T-helper 1 cell (primary cell): ENCODE data around the gene TNNI2.

Source experiments
- DNase-seq, 5 donors: peaks; one replicate each; pipeline ENCODE4 v3.0.0-alpha.2; 2012 to 2020

The TNNI2 gene

GRCh38 chr11:1821562-1821961, 17.2 kb upstream of the TNNI2 start:
- no peak for DNase-seq

DNA sequence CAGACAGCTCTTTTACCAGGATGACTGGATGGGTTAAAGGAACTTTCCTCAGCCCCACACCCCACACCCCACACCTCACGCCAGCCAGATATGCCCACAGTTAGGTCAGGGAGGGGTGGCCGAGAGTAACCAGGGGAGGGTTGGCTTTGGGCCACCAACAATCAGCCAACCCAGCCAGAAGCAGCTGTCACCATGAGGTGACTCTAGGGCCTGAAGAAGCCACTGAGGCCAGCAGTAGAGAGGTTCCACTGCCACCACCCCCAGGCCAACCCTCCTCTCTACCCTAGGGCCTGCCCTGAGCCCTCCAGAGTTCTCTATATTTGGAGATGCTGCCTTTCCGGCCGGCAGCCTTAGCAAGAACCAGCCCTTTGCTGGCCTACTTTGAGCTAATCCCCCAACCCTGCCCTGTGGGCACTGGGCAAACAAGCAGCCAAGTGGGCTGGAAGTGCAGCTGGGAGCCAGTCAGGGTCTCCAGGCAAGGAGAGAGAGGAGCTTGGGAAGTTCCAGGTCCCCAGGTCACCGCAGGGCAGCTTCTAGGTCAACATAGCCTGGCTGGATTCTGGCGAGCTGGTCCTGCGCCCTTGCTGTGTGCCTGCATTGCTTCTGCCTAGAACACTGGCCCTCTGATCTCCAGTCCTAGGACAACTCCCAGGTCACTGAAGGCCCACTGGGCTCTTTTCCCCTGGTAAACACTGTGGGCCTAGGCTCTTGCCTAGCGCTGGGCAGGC, 16.0 kb upstream of the TNNI2 start:
- no peak for DNase-seq

DNA sequence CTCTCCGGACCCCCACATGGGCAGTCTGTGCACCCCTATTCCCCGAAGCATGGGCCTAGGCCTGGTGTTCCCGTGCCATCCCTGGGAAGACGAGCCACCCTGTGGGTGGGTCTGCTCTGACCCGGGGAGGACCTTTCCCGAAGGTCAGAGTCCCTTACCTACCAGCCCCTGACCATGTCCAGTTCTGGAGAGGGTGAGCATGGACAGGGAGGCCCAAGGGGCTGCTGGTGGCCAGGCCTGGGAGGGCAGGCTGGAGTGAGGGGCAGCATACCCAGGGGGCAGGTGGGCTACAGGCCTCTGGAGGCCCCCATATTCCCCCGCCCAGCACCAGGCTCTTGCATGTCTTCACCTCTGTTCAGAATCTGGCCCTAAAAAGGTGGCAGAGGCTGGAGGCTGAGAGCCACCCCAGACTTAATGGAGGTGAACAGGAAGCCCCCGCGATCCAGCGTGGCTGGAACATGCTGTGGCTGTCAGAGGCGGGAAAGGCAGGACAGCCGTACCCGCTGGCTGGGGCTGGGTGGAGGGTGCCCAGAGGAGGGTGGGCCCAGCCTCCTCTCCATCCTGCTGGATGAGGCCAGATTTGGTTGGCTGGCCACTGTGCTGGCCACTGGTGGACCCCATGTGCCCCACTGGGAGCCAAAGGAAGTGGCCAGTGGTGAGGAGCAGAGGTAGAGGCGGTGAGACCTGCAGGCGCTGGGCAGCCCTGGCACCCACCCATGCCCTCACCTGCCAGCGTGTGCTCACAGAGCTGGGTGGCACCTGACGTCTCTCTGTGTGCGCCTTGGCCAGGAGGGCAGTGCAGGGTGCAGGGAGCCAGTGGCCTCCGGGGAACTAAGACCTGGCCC, 15.2 kb upstream of the TNNI2 start:
- DNase-seq, result no peak

GRCh38 chr11:1824221-1825038, 14.4 kb upstream of the TNNI2 start:
- DNase-seq, result no peak

DNA sequence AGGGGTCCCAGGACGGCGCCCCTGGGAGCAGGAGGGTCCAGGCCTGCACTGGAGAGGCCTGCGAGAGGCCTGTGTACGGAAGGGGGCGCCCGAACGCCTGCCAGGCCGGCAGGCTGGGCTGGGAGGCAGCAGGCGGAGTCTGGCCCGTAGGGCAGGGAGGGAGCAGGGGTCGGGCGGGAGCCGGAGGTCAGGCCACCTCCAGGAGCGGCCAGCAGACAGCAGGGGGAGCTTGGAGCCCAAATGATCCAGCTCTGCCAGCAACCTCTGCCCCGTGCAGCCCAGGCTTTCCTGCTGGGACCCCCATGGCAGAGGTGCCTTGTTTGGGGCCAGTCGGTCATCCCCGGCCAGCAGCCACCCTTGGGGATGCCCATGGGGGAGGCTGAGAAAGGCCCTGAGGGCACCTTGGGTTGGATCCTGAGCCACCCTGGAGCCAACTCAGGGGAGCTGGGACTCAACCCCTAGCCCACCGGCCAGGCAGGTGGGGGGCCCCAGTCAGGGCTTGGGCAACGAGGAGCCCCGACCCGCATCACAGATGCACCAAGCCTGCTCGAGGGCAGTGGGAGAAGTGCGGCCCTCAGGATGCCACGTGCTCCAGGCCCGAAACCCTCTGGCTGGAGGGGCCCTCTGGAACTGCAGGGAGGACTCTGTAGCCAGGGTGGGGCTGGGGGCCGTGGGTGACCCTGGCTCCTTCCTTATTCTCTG, 13.6 kb upstream of the TNNI2 start:
- DNase-seq, result no peak

GRCh38 chr11:1825785-1826451, 12.9 kb upstream of the TNNI2 start:
- no peak for DNase-seq

GRCh38 chr11:1826552-1827094, 12.2 kb upstream of the TNNI2 start:
- no peak for DNase-seq

DNA sequence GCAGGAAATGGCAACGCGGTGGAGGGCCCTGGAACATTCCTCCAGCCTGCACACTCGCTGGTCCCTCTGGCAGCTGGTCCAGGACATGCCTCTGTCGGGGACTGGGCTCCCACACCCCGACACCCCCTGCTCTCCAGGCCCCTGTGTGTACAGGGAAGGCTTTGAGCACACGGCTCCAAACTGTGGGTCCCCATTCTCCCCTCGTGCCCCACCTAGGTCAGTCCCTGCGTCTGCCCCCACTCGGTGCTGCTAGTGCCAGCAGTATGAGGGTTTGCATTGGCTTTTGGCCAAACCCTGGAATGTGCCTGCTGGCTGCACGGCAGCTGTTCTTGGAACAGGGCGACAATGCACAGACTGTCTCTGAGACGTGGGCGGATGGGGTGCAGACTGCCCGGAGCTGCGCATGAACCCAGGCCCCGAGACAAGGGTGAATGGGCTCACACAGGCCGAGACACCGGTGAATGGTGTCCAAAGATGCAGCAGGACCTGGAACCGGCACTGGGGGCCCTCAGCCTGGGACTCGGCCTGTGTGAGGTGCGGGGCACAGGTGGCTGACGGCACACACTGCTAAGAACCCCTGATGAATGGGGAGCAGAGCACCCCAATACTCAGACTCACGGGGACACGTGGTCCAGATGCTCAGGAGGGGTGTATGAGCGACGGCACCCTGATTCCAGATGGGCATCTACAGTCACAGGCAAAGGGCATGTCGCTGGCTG, 11.5 kb upstream of the TNNI2 start:
- DNase-seq, result no peak

- DNase-seq, result no peak
These were observed 10.8 kb upstream of the TNNI2 start for GRCh38 chr11:1827931-1828330.

DNA sequence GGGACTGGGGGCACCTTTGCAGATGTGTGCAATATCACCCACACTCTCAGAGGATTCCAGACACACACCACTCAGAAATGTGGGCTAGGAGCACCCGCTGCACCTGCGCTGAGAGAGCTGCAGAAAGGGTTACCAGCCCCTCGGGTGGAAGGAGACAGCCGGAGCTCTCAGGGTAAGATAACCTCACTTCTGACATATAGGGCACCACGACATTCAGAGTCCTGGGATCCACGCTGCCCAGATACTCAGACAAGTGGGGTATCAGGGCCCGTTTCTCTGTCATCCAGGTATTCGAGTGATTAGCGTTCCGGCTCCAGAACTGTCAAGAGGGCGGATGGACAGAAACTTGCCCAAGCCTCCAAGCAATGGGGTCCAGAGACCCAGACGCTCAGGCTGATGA, 10.2 kb upstream of the TNNI2 start:
- no peak for DNase-seq

- no peak for DNase-seq
These were observed 9.6 kb upstream of the TNNI2 start for GRCh38 chr11:1829039-1829820.

DNA sequence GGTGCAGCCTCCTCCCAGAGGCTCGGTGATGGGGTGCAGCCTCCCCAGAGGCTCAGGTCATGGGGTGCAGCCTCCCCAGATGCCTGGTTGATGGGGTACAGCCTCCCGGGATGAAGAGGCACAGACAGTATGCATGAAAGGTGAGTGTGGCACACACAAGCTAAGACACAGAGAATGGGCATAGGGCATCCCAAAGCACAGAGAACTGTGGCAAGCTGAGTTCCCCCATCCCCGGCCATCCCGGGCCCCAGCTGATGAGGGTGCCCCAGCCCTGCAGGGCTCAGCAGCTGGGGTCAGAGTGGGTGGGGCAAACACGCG, 8.8 kb upstream of the TNNI2 start:
- no peak for DNase-seq

DNA sequence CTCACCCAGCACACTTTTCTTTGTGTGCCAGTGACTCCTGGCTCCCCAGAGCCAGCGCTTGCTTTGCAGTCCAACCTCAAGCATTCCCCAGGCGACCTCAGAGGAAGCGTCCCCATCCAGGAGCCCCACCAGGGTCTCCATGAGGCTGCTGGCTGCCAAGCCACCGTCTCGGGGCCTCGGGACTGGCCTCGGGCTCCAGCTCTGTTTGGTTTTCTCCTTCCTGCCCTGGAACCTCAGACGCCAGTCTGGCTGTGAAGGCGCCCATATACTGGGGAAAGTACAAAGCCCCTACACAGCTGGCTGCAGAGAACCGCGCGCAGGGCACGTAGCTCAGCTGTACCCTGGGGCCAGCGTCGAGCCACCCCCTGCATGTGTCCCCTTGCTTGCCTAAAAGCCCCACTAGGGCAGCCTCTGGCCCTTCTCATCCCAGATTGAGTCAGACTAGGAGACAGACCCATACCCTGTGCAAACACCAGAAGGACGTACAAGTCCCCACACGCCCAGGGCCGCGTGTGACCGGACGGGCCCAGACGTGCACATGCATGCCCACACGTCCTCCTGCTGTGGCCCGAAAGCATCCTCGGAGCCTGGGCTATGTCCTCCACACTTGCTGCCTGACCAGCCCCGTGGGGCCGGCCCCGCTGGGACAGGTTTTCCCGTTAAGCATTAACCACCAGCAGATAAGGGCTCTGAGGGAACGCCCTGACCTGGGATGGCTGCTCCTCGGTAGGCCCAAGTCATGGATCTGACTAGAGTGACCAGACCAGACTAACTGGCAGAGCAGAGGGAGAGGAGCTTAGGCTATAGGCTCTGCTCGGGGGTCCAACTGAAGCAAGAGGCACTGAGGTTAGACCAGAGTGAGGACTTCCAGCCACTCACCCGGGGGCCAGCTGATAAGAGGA, 8.2 kb upstream of the TNNI2 start:
- DNase-seq, result no peak

DNA sequence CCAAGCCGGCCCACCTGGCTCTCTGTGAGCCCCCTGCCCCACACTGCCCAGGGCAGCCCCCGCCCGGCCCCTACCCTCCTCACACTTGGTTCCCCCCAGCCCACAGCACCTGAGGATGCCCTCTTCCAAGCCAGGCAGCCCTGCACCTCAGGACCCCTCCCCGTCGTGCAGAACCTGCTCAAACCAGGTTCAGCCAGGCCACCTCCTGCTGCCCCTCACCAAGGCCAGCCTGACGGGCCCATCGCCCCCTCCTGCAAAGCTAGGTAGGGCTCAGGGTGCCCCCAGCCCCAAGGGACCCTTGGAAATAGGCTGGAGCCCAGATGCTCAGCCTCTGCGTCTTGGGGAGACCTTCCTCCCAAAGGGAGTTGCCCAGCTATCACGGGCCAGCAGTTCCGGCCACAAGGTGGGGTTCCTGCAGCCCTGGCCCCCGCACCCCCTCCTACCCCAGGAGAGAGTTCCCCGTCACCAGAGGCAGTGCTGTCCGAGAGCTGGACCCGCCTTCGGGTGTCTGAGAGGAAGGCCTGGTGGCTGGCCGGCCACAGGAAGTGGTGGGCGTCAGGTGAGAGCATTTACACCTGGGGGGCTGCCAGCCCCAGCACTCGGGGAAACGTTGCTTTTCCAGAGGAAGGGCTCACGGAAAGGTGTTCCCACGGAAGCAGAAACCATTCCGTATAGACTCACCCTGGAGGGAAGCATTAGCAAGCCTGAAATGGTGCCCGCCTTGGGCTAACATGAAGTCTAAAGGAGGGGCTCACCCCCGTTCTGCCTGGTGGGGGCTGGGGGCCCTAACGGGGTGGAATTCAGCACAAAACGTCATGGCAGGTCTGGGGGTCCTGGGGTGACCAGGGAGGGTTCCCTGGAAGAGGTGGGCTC, 7.2 kb upstream of the TNNI2 start:
- DNase-seq, result no peak

GRCh38 chr11:1832211-1832919, 6.4 kb upstream of the TNNI2 start:
- peak in 4 of 5 donors; percentile 42 to 60 (median 58) for DNase-seq

DNA sequence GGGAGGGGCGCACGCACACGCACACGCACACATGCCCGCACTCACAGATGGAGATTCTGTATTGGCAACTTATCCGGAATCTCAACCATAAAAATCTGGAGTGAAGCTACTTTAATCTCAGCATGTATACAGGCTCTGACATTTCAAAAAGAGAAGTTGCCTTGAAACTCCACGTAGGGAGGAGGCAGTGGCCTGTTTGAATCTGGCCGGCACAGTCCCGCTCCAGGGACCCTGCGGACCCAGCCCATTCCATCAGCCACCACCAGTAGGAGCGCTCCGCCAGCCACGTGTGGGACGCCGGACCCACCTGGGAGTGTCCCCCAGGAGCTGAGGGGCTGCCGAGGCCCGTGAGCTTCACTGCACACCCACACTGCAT, 5.9 kb upstream of the TNNI2 start:
- no peak for DNase-seq

DNA sequence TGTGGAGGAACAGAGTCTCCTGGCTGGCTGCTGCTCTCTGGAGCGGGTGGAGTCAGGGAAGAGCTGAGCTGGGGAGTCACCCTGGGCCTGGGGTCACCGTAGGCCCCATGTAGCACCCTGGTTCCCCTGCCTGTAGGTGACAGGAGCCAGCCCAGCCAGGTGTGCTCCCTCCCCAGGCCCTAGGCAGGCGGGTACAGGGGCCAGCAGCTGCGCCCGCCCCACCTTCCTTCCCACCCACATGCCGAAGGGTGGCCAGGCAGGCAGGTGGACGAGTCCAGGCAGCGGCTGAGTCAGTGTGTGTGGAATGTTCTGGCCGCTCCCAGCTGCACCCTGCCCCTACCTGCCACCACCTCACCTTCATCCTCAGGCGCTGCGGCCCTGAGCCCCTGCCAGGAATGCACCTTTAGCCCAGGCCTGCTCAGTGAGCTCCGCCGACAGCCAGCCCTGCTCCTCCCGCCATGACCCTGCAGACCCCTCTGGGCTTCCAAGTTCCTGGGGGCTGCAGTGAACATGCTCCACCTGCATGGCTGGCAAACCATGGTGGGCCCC, 4.6 kb upstream of the TNNI2 start:
- DNase-seq, result peak in 1 of 5 donors; percentile 6
